ENCODE results near the gene CD247. TPM values are rescaled to one million over a fixed set of nuclear protein-coding genes. Genes with fewer than 3 reads are reported as not detected.

The CD247 gene
- polyA plus RNA-seq, 1 of the 3 experiments (the other 2 are of a cell fraction) = 0.08 TPM

- Histone ChIP-seq H3K9me3 (no peaks in the 10 kb centered on the region), H3F3A (replicated peaks; ENCODE audit: insufficient read depth) (no peaks in the 10 kb centered on the region), H3K4me1 (ENCODE audit: control insufficient read depth in 1 of 2, insufficient read depth in 2 of 2, low read depth in 1 of 2, low read length in 1 of 2) (peaks cover 0 to 7% of the 10 kb centered on the region in 2 experiments; a peak in 1 of 4 replicates), H3K36me3 (replicated peaks in 1 of 2; ENCODE audit: control insufficient read depth in 1 of 2, insufficient read depth in 2 of 2, low read length in 1 of 2) (no peaks in the 10 kb centered on the region), H3K9me2 (no peaks in the 10 kb centered on the region), H4K20me1 (ENCODE audit: insufficient read depth) (no peaks in the 10 kb centered on the region), H2AFZ (ENCODE audit: low read depth) (no peak overlapping the region), H3K9ac (no peak overlapping the region), H3K27me3 (ENCODE audit: insufficient read depth) (no peaks in the 10 kb centered on the region; the same call in 1 of the 2 replicates), H3K27ac (ENCODE audit: low read depth in 2 of 2, low read length in 1 of 2) (no peak overlapping the region), H3K4me3 (ENCODE audit: low read depth in 2 of 2, low read length in 1 of 2) (no peak overlapping the region), H3K79me2 (ENCODE audit: insufficient read depth) (no peaks in the 10 kb centered on the region), H3K4me2 (no peak overlapping the region)
- 54% methylated on average over 9 of the region's 9 CpGs for WGBS (ENCODE audit: low lambda C conversion rate)
- ChIA-PET POLR2A (no interaction called here), CTCF (interaction anchor here (0.7 to 5.5 kb wide), 29 partner anchors 7 to 532 kb away, joined by 3 to 110 read pairs (median 5); no protein-coding TSS in a partner anchor)
- no peak for TF ChIP-seq RCOR1 (IDR thresholded peaks at IDR 0.05; ENCODE audit: low read length)
- TF ChIP-seq RFX5 (IDR thresholded peaks at IDR 0.05; ENCODE audit: low read length) = no peak
- TF ChIP-seq RXRA (IDR thresholded peaks at IDR 0.05; ENCODE audit: borderline replicate concordance, low read depth) = no peak
- TF ChIP-seq SIN3A (IDR thresholded peaks at IDR 0.05; ENCODE audit: borderline replicate concordance, low read depth, low read length) = no peak
- TF ChIP-seq FOSL2 (IDR thresholded peaks at IDR 0.05; ENCODE audit: borderline replicate concordance, low read depth) = no peak
- TF ChIP-seq IRF3 (IDR thresholded peaks at IDR 0.05; ENCODE audit: low read depth, low read length) = no peak
- no peak for DNase-seq
Observed at GRCh38 chr1:167442854-167443565, 75.3 kb downstream of the CD247 start.

DNA sequence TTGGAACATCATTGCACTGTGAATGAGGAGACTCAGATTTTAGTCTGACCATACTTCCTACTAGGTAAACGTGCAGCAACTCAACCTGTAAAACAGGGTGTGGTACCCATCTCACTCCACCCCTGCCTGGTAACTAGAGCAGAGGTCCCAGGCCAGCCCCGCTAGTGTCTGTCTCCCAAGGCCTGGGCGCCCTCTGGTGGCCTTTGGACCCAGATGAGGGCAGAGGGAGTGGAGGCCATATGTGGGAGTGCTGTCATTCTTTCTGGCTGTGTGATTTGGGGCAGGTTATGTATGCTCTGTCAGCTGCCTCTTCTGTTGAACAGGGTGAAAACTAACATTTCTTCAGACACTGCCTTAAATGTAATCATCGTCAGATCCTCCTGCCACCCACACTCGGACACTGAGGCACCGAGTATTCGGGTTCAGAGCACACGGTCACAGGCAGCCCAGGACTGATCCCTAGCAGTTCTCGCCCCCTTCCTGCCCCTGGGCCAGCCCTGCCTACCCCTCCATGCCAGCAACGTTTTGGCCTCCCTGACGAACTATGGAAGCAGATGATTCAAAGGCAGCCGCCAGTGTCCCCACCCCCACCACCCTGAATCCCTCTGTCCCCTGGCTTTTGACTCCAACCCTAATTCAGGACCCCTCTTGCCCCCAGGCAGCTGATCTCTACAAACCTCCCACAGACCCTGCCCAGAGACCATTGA is 76.0 kb downstream of the CD247 start:
- no peaks in the 10 kb centered on the region for H3K9me3 ChIP-seq
- no peaks in the 10 kb centered on the region for H3K36me3 ChIP-seq (replicated peaks in 1 of 2; ENCODE audit: control insufficient read depth in 1 of 2, insufficient read depth in 2 of 2, low read length in 1 of 2)
- no peak for TF ChIP-seq MXI1 (IDR thresholded peaks at IDR 0.05; ENCODE audit: low read depth, low read length)
- TF ChIP-seq EP300 (IDR thresholded peaks at IDR 0.05; ENCODE audit: borderline replicate concordance in 1 of 2, low read depth in 1 of 2, low read length in 1 of 2) = no peak
- TF ChIP-seq MEF2A (IDR thresholded peaks at IDR 0.05; ENCODE audit: borderline replicate concordance, low read depth) = no peak
- TF ChIP-seq SMC3 (IDR thresholded peaks at IDR 0.05; ENCODE audit: low read depth, low read length) = peak; percentile 97
- peak; percentile 94 for TF ChIP-seq RAD21 (IDR thresholded peaks at IDR 0.05; ENCODE audit: low read length)
- no peak for TF ChIP-seq ZBTB33 (IDR thresholded peaks at IDR 0.05; ENCODE audit: borderline replicate concordance, low read depth)
- TF ChIP-seq, protein P1, sequence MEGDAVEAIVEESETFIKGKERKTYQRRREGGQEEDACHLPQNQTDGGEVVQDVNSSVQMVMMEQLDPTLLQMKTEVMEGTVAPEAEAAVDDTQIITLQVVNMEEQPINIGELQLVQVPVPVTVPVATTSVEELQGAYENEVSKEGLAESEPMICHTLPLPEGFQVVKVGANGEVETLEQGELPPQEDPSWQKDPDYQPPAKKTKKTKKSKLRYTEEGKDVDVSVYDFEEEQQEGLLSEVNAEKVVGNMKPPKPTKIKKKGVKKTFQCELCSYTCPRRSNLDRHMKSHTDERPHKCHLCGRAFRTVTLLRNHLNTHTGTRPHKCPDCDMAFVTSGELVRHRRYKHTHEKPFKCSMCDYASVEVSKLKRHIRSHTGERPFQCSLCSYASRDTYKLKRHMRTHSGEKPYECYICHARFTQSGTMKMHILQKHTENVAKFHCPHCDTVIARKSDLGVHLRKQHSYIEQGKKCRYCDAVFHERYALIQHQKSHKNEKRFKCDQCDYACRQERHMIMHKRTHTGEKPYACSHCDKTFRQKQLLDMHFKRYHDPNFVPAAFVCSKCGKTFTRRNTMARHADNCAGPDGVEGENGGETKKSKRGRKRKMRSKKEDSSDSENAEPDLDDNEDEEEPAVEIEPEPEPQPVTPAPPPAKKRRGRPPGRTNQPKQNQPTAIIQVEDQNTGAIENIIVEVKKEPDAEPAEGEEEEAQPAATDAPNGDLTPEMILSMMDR (IDR thresholded peaks at IDR 0.05) = peak; percentile 89
- H3K4me1 ChIP-seq (ENCODE audit: control insufficient read depth in 1 of 2, insufficient read depth in 2 of 2, low read depth in 1 of 2, low read length in 1 of 2) = peaks cover 0 to 7% of the 10 kb centered on the region in 2 experiments; a peak in 1 of 4 replicates
- no peak overlapping the region for H3K4me2 ChIP-seq
- ChIA-PET POLR2A (no interaction called here), CTCF (interaction anchor here (0.7 to 5.5 kb wide), 36 partner anchors 8 to 532 kb away, joined by 3 to 110 read pairs (median 4); no protein-coding TSS in a partner anchor)
- no peak overlapping the region for H3K9ac ChIP-seq
- H3K4me3 ChIP-seq (ENCODE audit: low read depth in 2 of 2, low read length in 1 of 2) = peak overlapping the region in 1 of 2 experiments; percentile 42; a peak in 1 of 4 replicates
- no peaks in the 10 kb centered on the region for H3K9me2 ChIP-seq
- no peaks in the 10 kb centered on the region for H3K79me2 ChIP-seq (ENCODE audit: insufficient read depth)
- no peaks in the 10 kb centered on the region for H3F3A ChIP-seq (replicated peaks; ENCODE audit: insufficient read depth)
- WGBS (ENCODE audit: low lambda C conversion rate) = 28% methylated on average over 8 of the region's 12 CpGs
- DNase-seq = peak; percentile 91
- H3K27me3 ChIP-seq (ENCODE audit: insufficient read depth) = no peaks in the 10 kb centered on the region; the same call in 1 of the 2 replicates
- H3K27ac ChIP-seq (ENCODE audit: low read depth in 2 of 2, low read length in 1 of 2) = no peak overlapping the region
- no peaks in the 10 kb centered on the region for H4K20me1 ChIP-seq (ENCODE audit: insufficient read depth)
- no peak overlapping the region for H2AFZ ChIP-seq (ENCODE audit: low read depth)

Data from SK-N-SH (cell line).